Right lobe of liver (tissue), 4 donors: ENCODE measurements around the gene TBCD.

Experiments
- POLR2A ChIP-seq: fragments of 450-650 bp; IDR thresholded peaks from one replicate; pipeline ENCODE4 v1.6.1; 2017; ENCODE audit warnings: antibody characterized with exemption, mild to moderate bottlenecking
- TF ChIP-seq, protein P1 (sequence below), 4 donors: fragments of 200-600 bp in 3 of 4; fragments of 450-650 bp in 1 of 4; IDR thresholded peaks; one replicate each; pipeline versions ENCODE4 v1.5.1 to v1.8.0; 2016 to 2022; ENCODE audit warnings: antibody characterized with exemption in 4 of 4, mild to moderate bottlenecking in 2 of 4
- donor health status: DM: no; HTN: no; CAD: no.
- donor health status: DM: no; HTN: no; CAD: no.
- donor health status: DM: no; HTN: yes; CAD: no.

- TF ChIP-seq, protein P1, sequence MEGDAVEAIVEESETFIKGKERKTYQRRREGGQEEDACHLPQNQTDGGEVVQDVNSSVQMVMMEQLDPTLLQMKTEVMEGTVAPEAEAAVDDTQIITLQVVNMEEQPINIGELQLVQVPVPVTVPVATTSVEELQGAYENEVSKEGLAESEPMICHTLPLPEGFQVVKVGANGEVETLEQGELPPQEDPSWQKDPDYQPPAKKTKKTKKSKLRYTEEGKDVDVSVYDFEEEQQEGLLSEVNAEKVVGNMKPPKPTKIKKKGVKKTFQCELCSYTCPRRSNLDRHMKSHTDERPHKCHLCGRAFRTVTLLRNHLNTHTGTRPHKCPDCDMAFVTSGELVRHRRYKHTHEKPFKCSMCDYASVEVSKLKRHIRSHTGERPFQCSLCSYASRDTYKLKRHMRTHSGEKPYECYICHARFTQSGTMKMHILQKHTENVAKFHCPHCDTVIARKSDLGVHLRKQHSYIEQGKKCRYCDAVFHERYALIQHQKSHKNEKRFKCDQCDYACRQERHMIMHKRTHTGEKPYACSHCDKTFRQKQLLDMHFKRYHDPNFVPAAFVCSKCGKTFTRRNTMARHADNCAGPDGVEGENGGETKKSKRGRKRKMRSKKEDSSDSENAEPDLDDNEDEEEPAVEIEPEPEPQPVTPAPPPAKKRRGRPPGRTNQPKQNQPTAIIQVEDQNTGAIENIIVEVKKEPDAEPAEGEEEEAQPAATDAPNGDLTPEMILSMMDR (IDR thresholded peaks at IDR 0.05) = no peak
- TF ChIP-seq POLR2A = no peak
Measured at GRCh38 chr17:82946081-82946480, 194.2 kb downstream of the TBCD start.
